NCI-H2196 treated with DMSO at 0.1 percent for 48 hours (cell line): ENCODE results near the gene CIITA.
A peak's percentile ranks its signal among the peaks of the same experiment; 100 is the strongest.

Source experiments
- DNase-seq: peaks from one replicate; lab custom pipeline; 2025; ENCODE audit not compliant: unreplicated experiment; lab: John Stamatoyannopoulos, UW

The CIITA gene

GRCh38 chr16:10979717-10980601, 103.0 kb downstream of the CIITA start:
- peak; percentile 59 for DNase-seq

- no peak for DNase-seq
Observed at GRCh38 chr16:10980813-10981212, 103.8 kb downstream of the CIITA start.

DNA sequence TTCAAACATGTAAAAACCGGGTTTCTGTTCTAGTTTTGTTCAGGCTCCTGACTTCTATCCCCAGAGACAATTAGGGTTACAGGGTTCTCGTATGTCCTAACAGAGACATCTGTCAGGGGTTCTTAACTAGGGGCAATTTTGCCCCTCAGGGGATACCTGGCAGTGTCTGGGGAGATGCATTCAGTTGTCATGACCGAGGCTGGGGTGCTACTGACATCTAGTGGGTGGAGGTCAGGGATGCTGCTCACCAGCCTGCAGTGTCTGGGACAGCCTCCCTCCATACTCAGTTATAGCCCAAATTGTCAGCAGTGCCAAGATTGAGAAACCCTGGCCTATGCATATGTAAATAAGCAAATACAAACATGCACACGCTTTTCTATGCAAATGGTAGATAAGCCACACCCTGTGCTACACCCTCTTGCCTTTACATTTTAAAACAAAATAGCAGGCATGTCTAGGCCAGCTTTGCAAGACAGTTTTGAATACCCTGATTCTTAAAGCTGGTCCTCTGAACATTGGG, 104.8 kb downstream of the CIITA start:
- no peak for DNase-seq

DNA sequence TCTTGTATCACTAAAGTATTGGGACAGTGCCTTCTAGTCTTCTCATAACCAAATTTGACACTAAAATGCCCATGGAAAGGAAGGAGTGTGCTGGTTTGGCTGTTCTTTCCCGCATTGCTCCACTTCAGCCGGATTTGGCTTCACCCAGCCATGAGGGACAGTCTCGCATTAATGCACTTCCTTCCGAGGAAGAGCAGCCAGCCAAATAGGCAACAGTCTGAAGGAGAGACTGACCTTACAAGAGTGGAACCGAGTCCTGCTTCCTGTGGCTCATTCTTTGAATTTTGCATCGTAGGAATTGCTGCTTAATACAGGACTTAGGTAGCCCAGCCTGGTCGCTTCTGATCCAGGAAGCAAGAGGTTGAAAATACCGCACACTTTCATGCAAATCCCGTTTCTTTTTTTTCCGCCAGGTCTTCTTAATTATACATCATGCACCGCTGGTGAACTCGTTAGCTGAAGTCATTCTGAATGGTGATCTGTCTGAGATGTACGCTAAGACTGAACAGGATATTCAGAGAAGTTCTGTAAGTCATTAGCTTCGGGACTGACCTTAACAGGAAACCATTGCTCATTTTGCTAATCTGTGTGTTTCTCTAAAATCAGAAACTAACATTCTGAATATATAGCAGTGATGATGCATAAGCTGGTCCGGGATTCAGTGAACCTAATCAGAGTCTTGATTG, 105.6 kb downstream of the CIITA start:
- no peak for DNase-seq

GRCh38 chr16:10983159-10983558, 106.2 kb downstream of the CIITA start:
- DNase-seq, result no peak

- DNase-seq, result no peak
Observed at GRCh38 chr16:10984509-10984908, 107.5 kb downstream of the CIITA start.
